Measurements from ENCODE around the gene COG5. TPM values are rescaled to one million over a fixed set of nuclear protein-coding genes. Genes with fewer than 3 reads are reported as not detected.

COG5 gene
- total and polyA plus RNA-seq, 2 donors from 2014 or later, result 8.6 to 45.7 TPM

GRCh38 chr7:107573537-107573936 is 9.8 kb upstream of the COG5 start:
- Histone ChIP-seq H3K9ac (ENCODE audit: low read length in 3 of 3) (no peak overlapping the region), H3K4me1 (ENCODE audit: control insufficient read depth in 2 of 3, insufficient read depth in 2 of 3, low read depth in 1 of 3, low read length in 3 of 3) (no peaks in the 10 kb centered on the region), H3K9me3 (ENCODE audit: control insufficient read depth in 2 of 3, insufficient read depth in 1 of 3, low read length in 3 of 3) (no peaks in the 10 kb centered on the region), H3K4me3 (ENCODE audit: low read length in 3 of 3) (no peak overlapping the region), H3K27me3 (ENCODE audit: control insufficient read depth, insufficient read depth, low read length) (no peaks in the 10 kb centered on the region), H3K27ac (ENCODE audit: low read depth in 2 of 2, low read length in 2 of 2) (no peak overlapping the region), H3K36me3 (ENCODE audit: control insufficient read depth in 2 of 3, insufficient read depth in 3 of 3, low read length in 3 of 3) (peaks cover 0 to 6% (median 2%) of the 10 kb centered on the region in 3 donors)
- intact Hi-C loops (cut with DNase I), result no loop called here
- DNase-seq (no peak), FAIRE-seq (no peak)
- TF ChIP-seq CTCF (IDR thresholded peaks at IDR 0.05; ENCODE audit: borderline replicate concordance, extremely low read depth, insufficient read depth), result no peak

- FAIRE-seq (no peak), DNase-seq (no peak)
- TF ChIP-seq CTCF (IDR thresholded peaks at IDR 0.05; ENCODE audit: borderline replicate concordance, extremely low read depth, insufficient read depth), result no peak
- Histone ChIP-seq H3K9ac (ENCODE audit: low read length in 3 of 3) (no peak overlapping the region), H3K36me3 (ENCODE audit: control insufficient read depth in 2 of 3, insufficient read depth in 3 of 3, low read length in 3 of 3) (peaks cover 0 to 6% (median 2%) of the 10 kb centered on the region in 3 donors), H3K4me3 (ENCODE audit: low read length in 3 of 3) (no peak overlapping the region), H3K27me3 (ENCODE audit: control insufficient read depth, insufficient read depth, low read length) (no peaks in the 10 kb centered on the region), H3K4me1 (ENCODE audit: control insufficient read depth in 2 of 3, insufficient read depth in 2 of 3, low read depth in 1 of 3, low read length in 3 of 3) (no peaks in the 10 kb centered on the region), H3K27ac (ENCODE audit: low read depth in 2 of 2, low read length in 2 of 2) (no peak overlapping the region), H3K9me3 (ENCODE audit: control insufficient read depth in 2 of 3, insufficient read depth in 1 of 3, low read length in 3 of 3) (no peaks in the 10 kb centered on the region)
- intact Hi-C loops (cut with DNase I), result no loop called here
Observed at GRCh38 chr7:107570298-107570697, 6.6 kb upstream of the COG5 start.

- no peak for TF ChIP-seq CTCF (IDR thresholded peaks at IDR 0.05; ENCODE audit: borderline replicate concordance, extremely low read depth, insufficient read depth)
- Histone ChIP-seq H3K9ac (ENCODE audit: low read length in 3 of 3) (peak overlapping the region; percentile 91 to 95 (median 94)), H3K9me3 (ENCODE audit: control insufficient read depth in 2 of 3, insufficient read depth in 1 of 3, low read length in 3 of 3) (no peaks in the 10 kb centered on the region), H3K4me3 (ENCODE audit: low read length in 3 of 3) (peak overlapping the region; percentile 82 to 95 (median 95)), H3K4me1 (ENCODE audit: control insufficient read depth in 2 of 3, insufficient read depth in 2 of 3, low read depth in 1 of 3, low read length in 3 of 3) (peaks cover 0 to 14% (median 0%) of the 10 kb centered on the region in 3 donors), H3K27me3 (ENCODE audit: control insufficient read depth, insufficient read depth, low read length) (no peaks in the 10 kb centered on the region), H3K36me3 (ENCODE audit: control insufficient read depth in 2 of 3, insufficient read depth in 3 of 3, low read length in 3 of 3) (no peaks in the 10 kb centered on the region), H3K27ac (ENCODE audit: low read depth in 2 of 2, low read length in 2 of 2) (peak overlapping the region; percentile 90 to 93)
- peak in 1 of 5 donors; percentile 3 for DNase-seq
- FAIRE-seq, result no peak
- intact Hi-C loops (cut with DNase I), result no loop called here
Observed at GRCh38 chr7:107564553-107565298, 1.0 kb upstream of the COG5 start.

Measured in kidney (tissue), 14 donors.